Keratinocyte (primary cell): ENCODE data around the gene SHLD2. TPM values are rescaled to one million over a fixed set of nuclear protein-coding genes. Genes with fewer than 3 reads are reported as not detected.

Source experiments
- DNase-seq: peaks from one replicate; pipeline ENCODE4 v3.0.0-alpha.2; 2011; ENCODE audit warnings: low read depth, missing footprints, low spot score
- FAIRE-seq: peaks from 2 replicates; lab custom pipeline; 2011; peaks lifted over from hg19 to GRCh38; lab: Jason Lieb, UNC
- H2AFZ ChIP-seq: 2 replicates; pipeline ENCODE4 v1.6.0; 2012; ENCODE audit warnings: low read length, control low read depth, inconsistent platforms; ENCODE audit not compliant: control insufficient read depth
- H3K27ac ChIP-seq: 2 replicates; pipeline ENCODE4 v1.5.1; 2011; ENCODE audit warnings: low read length; ENCODE audit not compliant: control insufficient read depth, insufficient read depth
- H3K27me3 ChIP-seq: 3 replicates; pipeline ENCODE4 v1.6.0; 2011; ENCODE audit warnings: low read length; ENCODE audit not compliant: control insufficient read depth, insufficient read depth; ENCODE audit errors: extremely low read depth
- H3K36me3 ChIP-seq, 2 experiments: 2 replicates in 1 of 2; 3 replicates in 1 of 2; pipeline ENCODE4 v1.5.1; 2011; ENCODE audit warnings: low read length in 2 of 2, mild to moderate bottlenecking in 1 of 2; ENCODE audit not compliant: control insufficient read depth in 2 of 2, insufficient read depth in 2 of 2; ENCODE audit errors: extremely low read depth in 1 of 2
- H3K4me1 ChIP-seq: 3 replicates; pipeline ENCODE4 v1.5.1; 2011; ENCODE audit warnings: low read length; ENCODE audit not compliant: control insufficient read depth, insufficient read depth; ENCODE audit errors: extremely low read depth
- H3K4me2 ChIP-seq: 3 replicates; pipeline ENCODE4 v1.6.0; 2011; ENCODE audit warnings: low read depth, low read length; ENCODE audit not compliant: control insufficient read depth, insufficient read depth; ENCODE audit errors: extremely low read depth
- H3K4me3 ChIP-seq, 3 experiments: fragments of 200-600 bp in 1 of 3; sonication (generic) in 1 of 3; 2 replicates in 2 of 3; 3 replicates in 1 of 3; pipeline ENCODE4 v1.5.1; 2011 to 2016; ENCODE audit warnings: low read length in 3 of 3, mild to moderate bottlenecking in 3 of 3, control low read depth in 2 of 3, inconsistent platforms in 1 of 3, low read depth in 1 of 3, mixed read lengths in 1 of 3, mixed run types in 1 of 3, moderate library complexity in 1 of 3; ENCODE audit not compliant: control insufficient read depth in 2 of 3, insufficient read depth in 2 of 3; ENCODE audit errors: extremely low read depth in 1 of 3
- H3K79me2 ChIP-seq: 2 replicates; pipeline ENCODE4 v1.6.0; 2012; ENCODE audit warnings: low read length; ENCODE audit not compliant: control insufficient read depth, insufficient read depth
- H3K9ac ChIP-seq: 3 replicates; pipeline ENCODE4 v1.6.0; 2011; ENCODE audit warnings: low read length; ENCODE audit not compliant: control insufficient read depth, insufficient read depth; ENCODE audit errors: extremely low read depth
- H3K9me1 ChIP-seq: 3 replicates; pipeline ENCODE4 v1.6.0; 2011; ENCODE audit warnings: low read length; ENCODE audit not compliant: control insufficient read depth, insufficient read depth; ENCODE audit errors: extremely low read depth
- H3K9me3 ChIP-seq: 2 replicates; pipeline ENCODE4 v1.5.1; 2012; ENCODE audit warnings: low read depth, low read length; ENCODE audit not compliant: control insufficient read depth
- H4K20me1 ChIP-seq: 3 replicates; pipeline ENCODE4 v1.6.0; 2011; ENCODE audit warnings: low read length; ENCODE audit not compliant: control insufficient read depth, insufficient read depth; ENCODE audit errors: extremely low read depth
- CTCF ChIP-seq, 3 experiments: IDR thresholded peaks in 1 of 3; conservative IDR thresholded peaks in 1 of 3; optimal IDR thresholded peaks in 1 of 3; 2 replicates in 2 of 3; 3 replicates in 1 of 3; pipeline versions ENCODE3 to v1.5.1; 2011; ENCODE audit warnings: low read length in 3 of 3, mild to moderate bottlenecking in 3 of 3, moderate library complexity in 2 of 3, control low read depth in 1 of 3, inconsistent platforms in 1 of 3; ENCODE audit not compliant: insufficient read depth in 2 of 3; ENCODE audit errors: extremely low read depth in 1 of 3
- EZH2 ChIP-seq: IDR thresholded peaks from one replicate; pipeline ENCODE4 v1.6.1; 2012; ENCODE audit warnings: inconsistent platforms, mild to moderate bottlenecking, low read length, moderate library complexity
- dilution Hi-C: fragments of 300-500 bp; cut with MboI; formaldehyde crosslinking; loops from one replicate; pipeline ENCODE4 v1.7.0; 2020; ENCODE audit warnings: low sequenced_read_pairs; ENCODE audit not compliant: extremely low pct_ligation_motif_present
- polyA plus RNA-seq, 5 experiments: library from polyadenylated mRNA; depleted of rRNA in 3 of 5; stranded (reverse) in 3 of 5; stranded (forward) in 1 of 5; unstranded in 1 of 5; fragments of >200 nt; gene quantifications; 1 replicate in 1 of 5; 2 replicates in 3 of 5; 3 replicates in 1 of 5; pipeline versions ENCODE4 v1.2.1 to v1.2.3, GENCODE V29; 2011 to 2012; ENCODE audit warnings: missing spikeins in 2 of 5, low read depth in 1 of 5, low replicate concordance in 1 of 5

The SHLD2 gene
- polyA plus RNA-seq, 1 donor (not counting 4 experiments of a cell fraction or from before 2014, with no cell fraction given) = 15.8 TPM

DNA sequence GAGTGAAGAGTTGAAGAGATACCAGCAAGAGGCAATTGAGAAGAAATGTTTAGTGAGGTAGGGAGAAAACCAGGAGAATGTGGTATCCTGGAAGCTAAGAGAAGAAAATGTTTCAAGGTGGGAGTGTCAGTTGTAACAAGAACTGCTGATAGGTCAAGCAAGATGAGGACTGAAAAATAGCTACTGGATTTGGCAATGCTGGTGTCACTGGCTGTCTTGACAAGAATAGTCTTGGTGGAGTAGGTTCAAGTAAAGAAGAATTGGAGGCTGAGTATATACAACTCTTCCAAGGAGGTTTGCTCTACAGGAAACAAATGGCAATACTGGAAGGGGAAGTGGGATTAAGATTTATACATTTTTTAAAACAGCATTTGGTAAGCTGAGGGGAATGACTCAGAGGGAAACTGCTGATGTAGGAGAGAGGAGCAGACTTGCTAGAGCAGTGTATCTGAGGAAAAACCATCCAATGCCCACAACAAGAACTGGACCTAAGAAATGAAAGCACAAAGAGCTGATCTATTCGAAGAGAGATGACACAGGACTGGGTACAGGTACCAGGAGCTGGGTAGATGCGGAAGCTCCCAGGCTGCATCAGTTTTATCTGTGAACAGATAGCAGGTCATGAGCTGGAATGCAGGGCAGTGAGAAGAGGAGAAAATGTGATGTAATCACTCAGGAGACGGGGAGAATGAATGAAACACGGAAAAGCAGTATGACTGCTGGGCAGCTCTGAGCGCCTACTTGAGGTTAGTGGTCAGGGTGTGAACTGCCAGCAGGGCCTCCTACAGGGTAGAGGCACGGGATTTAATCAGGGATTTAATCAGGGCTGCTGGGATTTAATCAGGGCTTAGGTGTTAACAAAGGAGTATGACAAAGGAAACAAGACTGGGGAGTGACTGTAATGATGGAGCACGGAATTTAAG lies 40.4 kb upstream of the SHLD2 start:
- H3K4me3 ChIP-seq = no peak overlapping the region
- H3K4me1 ChIP-seq = no peaks in the 10 kb centered on the region

GRCh38 chr10:87058171-87058570 lies 36.8 kb upstream of the SHLD2 start:
- H3K9me1 ChIP-seq = no peaks in the 10 kb centered on the region
- H3K36me3 ChIP-seq = peaks cover 20 to 32% of the 10 kb centered on the region in 2 experiments
- no peaks in the 10 kb centered on the region for H3K4me1 ChIP-seq
- H2AFZ ChIP-seq = no peak overlapping the region
- no peaks in the 10 kb centered on the region for H3K27me3 ChIP-seq
- no peak overlapping the region for H3K9ac ChIP-seq
- no peak overlapping the region for H3K4me3 ChIP-seq
- dilution Hi-C loops = no loop called here
- TF ChIP-seq EZH2 = no peak
- no peak for TF ChIP-seq CTCF (optimal IDR thresholded peaks at IDR 0.05 in 1 of 3, IDR thresholded peaks at IDR 0.05 in 1 of 3, conservative IDR thresholded peaks at IDR 0.05 in 1 of 3; ENCODE audit: extremely low read depth in 1 of 3, insufficient read depth in 2 of 3, low read length in 3 of 3)
- no peaks in the 10 kb centered on the region for H3K79me2 ChIP-seq
- H4K20me1 ChIP-seq = no peaks in the 10 kb centered on the region
- DNase-seq (no peak), FAIRE-seq (no peak)
- no peaks in the 10 kb centered on the region for H3K9me3 ChIP-seq
- no peak overlapping the region for H3K27ac ChIP-seq
- H3K4me2 ChIP-seq = no peak overlapping the region

More for the DNA sequence above, 40.4 kb upstream of the SHLD2 start:
- H3K79me2 ChIP-seq = no peaks in the 10 kb centered on the region
- H3K9me1 ChIP-seq = no peaks in the 10 kb centered on the region
- no peaks in the 10 kb centered on the region for H3K9me3 ChIP-seq
- H3K9ac ChIP-seq = no peak overlapping the region
- TF ChIP-seq EZH2 = no peak
- H3K4me2 ChIP-seq = no peak overlapping the region
- H2AFZ ChIP-seq = no peak overlapping the region
- DNase-seq (no peak), FAIRE-seq (no peak)
- peaks cover 25 to 33% of the 10 kb centered on the region in 2 experiments for H3K36me3 ChIP-seq
- H3K27ac ChIP-seq = no peak overlapping the region
- H4K20me1 ChIP-seq = no peaks in the 10 kb centered on the region
- dilution Hi-C loops = no loop called here
- H3K27me3 ChIP-seq = no peaks in the 10 kb centered on the region
